ENCODE results near the gene HK1. TPM values are rescaled to one million over a fixed set of nuclear protein-coding genes. Genes with fewer than 3 reads are reported as not detected.

HK1 gene
- total RNA-seq, 1 experiment from 2014 or later: 41.4 TPM

DNA sequence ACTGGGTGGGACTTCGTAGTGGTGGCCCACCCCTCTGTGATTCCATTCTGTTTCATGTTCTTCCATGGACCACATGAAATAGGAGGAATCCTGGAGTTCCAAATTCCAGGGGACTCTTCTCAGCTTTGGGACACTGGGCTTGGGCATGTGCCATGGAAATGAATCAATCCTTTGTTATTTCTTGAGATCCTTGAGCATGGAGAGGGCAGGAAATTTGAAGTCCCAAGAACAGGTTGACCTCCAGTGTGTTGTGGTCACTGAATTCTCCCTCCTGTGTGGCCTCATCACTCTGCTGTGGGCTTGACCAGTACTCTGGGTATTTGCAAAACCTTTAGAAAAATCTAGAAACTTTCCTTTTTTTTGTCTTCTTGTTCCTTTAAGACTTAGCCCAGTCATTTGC is 115.7 kb downstream of the HK1 start:
- no peak for DNase-seq (ENCODE audit: extremely low read depth, low read depth)

- no peak for DNase-seq (ENCODE audit: extremely low read depth, low read depth)
Observed at GRCh38 chr10:69397972-69398371, 119.7 kb downstream of the HK1 start.

- DNase-seq (ENCODE audit: extremely low read depth, low read depth): no peak
Observed at GRCh38 chr10:69398466-69398865, 120.2 kb downstream of the HK1 start.

DNA sequence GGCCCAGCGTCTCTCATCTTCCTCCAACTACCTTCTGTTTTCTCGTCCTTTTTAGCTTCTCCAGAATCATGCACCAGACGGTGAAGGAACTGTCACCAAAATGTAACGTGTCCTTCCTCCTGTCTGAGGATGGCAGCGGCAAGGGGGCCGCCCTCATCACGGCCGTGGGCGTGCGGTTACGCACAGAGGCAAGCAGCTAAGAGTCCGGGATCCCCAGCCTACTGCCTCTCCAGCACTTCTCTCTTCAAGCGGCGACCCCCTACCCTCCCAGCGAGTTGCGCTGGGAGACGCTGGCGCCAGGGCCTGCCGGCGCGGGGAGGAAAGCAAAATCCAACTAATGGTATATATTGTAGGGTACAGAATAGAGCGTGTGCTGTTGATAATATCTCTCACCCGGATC is 122.6 kb downstream of the HK1 start:
- DNase-seq (ENCODE audit: extremely low read depth, low read depth): no peak

DNA sequence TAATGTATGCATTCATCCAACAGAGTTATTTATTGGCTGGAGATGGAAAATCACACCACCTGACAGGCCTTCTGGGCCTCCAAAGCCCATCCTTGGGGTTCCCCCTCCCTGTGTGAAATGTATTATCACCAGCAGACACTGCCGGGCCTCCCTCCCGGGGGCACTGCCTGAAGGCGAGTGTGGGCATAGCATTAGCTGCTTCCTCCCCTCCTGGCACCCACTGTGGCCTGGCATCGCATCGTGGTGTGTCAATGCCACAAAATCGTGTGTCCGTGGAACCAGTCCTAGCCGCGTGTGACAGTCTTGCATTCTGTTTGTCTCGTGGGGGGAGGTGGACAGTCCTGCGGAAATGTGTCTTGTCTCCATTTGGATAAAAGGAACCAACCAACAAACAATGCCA is 123.1 kb downstream of the HK1 start:
- no peak for DNase-seq (ENCODE audit: extremely low read depth, low read depth)

GRCh38 chr10:69402386-69402785 is 124.1 kb downstream of the HK1 start:
- DNase-seq (ENCODE audit: extremely low read depth, low read depth): no peak

DNA sequence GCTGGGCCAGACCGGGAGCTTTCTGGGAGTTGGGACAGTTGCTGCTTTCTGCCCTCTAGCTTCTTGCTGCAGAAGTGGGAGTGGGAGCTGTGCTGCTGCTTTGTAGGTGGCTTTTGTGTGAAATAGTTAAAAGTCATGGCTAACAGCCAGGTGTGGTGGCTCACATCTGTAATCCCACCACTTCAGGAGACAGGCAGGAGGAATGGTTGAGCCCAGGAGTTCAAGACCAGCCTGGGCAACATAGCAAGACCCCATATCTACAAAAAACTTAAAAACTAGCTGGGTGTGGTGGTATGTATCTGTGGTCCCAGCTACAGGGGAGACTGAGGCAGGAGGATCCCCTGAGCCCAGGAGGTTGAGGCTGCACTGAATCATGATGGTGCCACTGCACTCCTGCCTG is 124.8 kb downstream of the HK1 start:
- no peak for DNase-seq (ENCODE audit: extremely low read depth, low read depth)

- DNase-seq (ENCODE audit: extremely low read depth, low read depth): no peak
Observed at GRCh38 chr10:69403519-69403918, 125.2 kb downstream of the HK1 start.

GRCh38 chr10:69404786-69405185 is 126.5 kb downstream of the HK1 start:
- DNase-seq (ENCODE audit: extremely low read depth, low read depth): no peak

DNA sequence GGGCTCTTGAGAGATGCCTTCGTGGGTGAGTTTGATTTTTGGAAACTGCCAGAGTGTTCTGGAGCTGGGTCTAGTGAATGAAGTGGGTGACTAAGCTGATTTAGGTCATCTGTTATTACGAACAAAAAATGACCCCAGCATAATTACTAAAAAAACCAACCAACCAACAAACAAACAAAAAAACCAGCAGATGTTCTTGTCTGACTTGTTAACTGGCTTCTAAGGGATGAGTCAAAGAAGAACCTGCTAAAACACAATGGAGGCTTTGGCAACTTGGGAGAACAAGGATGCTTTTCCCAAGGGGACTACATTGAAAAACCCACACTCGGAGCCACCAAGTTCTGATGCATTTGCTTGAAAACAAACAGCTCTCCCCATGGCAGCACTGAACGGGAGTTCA is 126.9 kb downstream of the HK1 start:
- DNase-seq (ENCODE audit: extremely low read depth, low read depth): no peak

GRCh38 chr10:69406302-69406811 is 128.1 kb downstream of the HK1 start:
- DNase-seq (ENCODE audit: extremely low read depth, low read depth): no peak

DNA sequence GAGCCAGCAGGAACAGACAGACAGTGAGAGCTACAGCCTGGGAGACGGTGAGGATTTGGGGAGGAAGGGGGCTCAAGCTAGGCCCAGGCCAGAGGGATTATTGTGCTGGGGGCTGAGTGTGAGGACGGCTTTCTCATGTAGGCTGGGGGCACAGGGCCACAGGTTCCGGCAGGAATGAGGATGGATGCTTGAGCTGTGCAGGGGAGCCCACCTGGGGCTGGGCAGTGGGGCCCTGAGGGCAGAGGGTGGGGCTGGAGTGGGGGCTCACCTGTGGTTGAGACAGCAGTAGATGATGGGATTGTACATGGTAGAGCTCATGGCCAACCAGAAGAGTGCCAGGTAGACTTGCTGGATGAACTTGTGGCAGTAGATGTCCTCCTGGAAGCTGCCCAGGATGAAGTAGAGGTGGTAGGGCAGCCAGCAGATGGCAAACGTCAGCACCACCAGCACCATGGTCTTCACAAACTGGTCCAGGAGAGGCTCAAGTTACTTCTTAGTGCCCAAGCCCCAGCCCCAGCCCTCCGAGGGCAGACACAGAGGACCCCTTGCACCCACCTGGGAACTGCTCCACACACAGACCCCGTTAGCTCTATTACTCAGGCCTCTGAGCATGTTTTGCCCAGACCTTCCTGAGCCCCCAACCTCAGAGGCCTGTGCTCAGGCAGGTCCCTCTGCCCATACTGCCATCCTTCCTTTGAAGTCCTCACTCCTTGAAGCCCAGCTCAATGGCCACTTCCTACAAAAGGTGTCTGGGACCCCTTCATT is 128.7 kb downstream of the HK1 start:
- no peak for DNase-seq (ENCODE audit: extremely low read depth, low read depth)

DNA sequence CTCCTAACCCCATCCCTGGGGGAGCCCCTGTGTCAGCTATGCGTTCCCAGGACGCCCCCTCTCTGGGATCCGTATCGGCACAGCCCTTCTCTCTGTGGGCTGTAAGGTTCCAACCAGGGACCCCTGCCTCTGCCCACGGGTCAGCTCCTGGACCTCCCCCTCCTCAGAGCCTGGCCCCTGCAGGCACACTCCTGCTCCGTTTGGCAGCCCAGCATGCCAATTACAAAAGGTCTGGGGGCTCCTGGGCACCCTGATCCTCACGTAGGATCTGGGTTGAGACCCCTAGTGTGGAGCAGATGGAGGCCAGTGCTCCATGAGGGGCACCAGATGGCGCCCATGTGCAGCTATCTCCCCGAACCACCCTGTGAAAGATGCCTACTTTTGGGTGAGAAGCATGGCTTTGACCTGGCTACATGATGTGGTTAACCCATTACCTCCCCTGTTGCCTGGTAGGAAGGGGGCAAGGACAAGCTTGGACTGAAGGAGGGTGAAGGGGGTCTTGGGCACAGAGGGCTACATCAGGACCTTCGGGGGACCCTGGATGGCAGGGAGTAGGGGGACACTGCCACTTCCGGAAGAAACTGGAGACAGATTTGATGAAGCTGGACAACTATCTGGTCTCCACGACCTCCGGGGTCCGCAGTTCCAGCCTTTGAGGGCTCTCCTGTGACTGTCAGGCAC is 129.5 kb downstream of the HK1 start:
- peak; percentile 35 for DNase-seq (ENCODE audit: extremely low read depth, low read depth)

GRCh38 chr10:69408318-69409175 is 130.3 kb downstream of the HK1 start:
- peak; percentile 93 for DNase-seq (ENCODE audit: extremely low read depth, low read depth)

- no peak for DNase-seq (ENCODE audit: extremely low read depth, low read depth)
Observed at GRCh38 chr10:69409176-69409495, 130.8 kb downstream of the HK1 start.

- no peak for DNase-seq (ENCODE audit: extremely low read depth, low read depth)
Observed at GRCh38 chr10:69409968-69410367, 131.7 kb downstream of the HK1 start.

DNA sequence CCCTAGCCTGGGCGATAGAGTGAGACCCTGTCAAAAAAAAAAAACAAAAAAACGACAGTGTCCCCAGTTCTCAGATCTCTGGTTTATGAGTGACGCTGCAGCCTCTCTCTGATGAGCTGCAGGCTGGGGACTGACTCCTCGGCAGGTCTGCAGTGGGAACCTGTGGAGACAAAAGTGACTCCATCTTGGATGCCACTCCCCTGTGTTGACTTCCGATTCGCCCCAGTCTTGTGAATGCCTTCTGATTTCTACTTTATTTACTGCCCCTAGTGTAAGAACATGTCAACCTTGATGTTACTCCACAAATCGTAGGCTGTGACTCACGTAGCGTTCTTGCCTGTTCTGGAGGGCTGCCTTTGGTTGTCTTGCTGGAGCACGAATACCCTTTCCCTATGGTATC is 132.2 kb downstream of the HK1 start:
- DNase-seq (ENCODE audit: extremely low read depth, low read depth): no peak

DNA sequence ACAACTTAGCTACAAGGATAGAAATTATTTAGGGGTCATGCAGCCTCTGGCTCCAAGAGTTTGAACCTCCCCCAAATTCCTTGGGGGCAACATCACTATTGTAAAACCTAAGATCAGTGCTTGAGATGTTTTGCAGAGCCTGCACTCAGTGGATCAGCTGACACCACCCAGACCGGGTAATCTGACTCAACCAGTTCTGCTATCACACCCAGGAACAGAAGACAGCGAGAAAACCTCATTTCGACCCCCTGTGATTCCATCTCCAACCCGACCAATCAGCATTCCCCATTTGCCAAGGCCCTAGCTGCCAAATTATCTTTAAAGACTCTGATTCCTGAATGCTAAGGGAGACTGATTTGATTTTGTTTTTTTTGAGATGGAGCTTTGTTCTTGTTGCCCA is 133.2 kb downstream of the HK1 start:
- DNase-seq (ENCODE audit: extremely low read depth, low read depth): no peak

DNA sequence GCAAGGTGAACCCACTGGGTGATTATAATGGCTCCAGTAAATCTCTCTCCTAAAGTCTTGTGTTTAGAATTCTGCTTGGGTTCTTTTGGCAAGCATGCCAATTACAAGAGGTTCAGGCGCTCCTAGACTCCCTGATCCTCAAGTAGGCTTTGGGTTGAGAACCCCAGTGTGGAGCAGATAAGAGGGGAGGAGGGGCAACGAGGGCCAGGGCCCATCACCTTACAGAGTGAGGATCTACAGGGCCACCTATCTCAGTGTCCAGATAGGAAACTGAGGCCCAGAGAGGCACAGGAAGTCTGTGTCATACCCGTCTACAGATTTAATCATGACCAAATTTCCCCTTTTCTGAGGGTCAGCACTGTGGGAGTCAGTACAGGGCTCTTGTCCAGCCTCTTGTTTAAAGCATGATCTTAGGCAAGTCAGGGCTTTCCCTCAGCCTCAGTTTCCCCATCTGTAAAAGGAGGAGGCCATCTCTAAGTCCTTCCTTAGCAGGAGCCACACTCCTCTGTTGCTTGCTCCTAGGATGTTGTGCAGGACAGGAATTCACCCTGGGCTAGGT is 134.0 kb downstream of the HK1 start:
- no peak for DNase-seq (ENCODE audit: extremely low read depth, low read depth)

DNA sequence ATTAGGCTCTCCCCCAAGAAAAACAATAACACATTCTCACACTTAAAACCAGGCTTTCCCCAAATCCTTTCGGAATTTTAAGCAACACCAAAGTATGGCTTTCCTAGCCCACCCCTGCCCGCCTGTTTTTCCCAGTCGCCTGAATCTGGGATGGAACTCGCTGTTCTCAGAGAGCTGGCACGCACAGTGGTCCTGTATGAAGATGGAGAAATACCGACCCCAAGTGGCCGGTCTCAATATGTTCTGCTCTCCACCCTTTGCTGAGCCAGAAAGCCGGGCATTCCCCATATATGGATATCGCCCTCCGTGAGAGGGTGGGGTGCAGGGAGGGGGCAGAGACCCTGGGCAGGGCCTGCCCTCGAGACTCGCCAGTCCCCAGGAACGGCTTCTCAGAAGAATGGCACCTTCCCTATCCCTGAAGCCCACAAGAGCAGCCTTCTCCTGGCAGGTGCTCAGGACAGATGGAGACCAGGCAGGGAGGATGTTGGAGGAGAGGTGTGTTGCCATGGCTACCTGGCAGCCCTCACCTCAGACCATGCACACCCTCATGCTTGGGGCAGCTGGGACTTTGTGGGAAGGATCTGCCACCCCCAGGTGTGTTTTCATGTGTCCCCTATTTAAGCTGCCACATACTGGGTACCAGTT is 135.0 kb downstream of the HK1 start:
- peak; percentile 58 for DNase-seq (ENCODE audit: extremely low read depth, low read depth)
